ENCODE data around the gene ATF3. TPM values are rescaled to one million over a fixed set of nuclear protein-coding genes. Genes with fewer than 3 reads are reported as not detected.
A peak's percentile ranks its signal among the peaks of the same experiment; 100 is the strongest.

Gene ATF3
- total and polyA plus RNA-seq, 11 donors = 4.6 to 74.5 (median 17.8) TPM

GRCh38 chr1:212667223-212668139, 58.9 kb downstream of the ATF3 start:
- DNase-seq (peak; percentile 41 to 71 (median 58)), ATAC-seq (peak; percentile 29 to 79 (median 66))
- H3K4me3 ChIP-seq = peak overlapping the region in 6 of 12 donors; percentile 4 to 15 (median 10)
- WGBS, 4 donors = 49 to 55% (median 51%) methylated on average over 9 of the region's 9 CpGs
- H3K4me1 ChIP-seq = peaks cover 0 to 60% (median 23%) of the 10 kb centered on the region in 12 donors
- no peaks in the 10 kb centered on the region for H3K36me3 ChIP-seq
- peaks cover 0 to 5% (median 0%) of the 10 kb centered on the region in 9 donors for H3K27me3 ChIP-seq
- H3K27ac ChIP-seq = peak overlapping the region in 11 of 12 donors; percentile 20 to 85 (median 65)
- no peaks in the 10 kb centered on the region for H3K9me3 ChIP-seq
- TF ChIP-seq CTCF (IDR thresholded peaks at IDR 0.05) = no peak
- TF ChIP-seq POLR2A (IDR thresholded peaks at IDR 0.05) = no peak
- intact Hi-C loops (cut with DNase I) = loop anchor here in 7 of 10 donors (2.0 to 10.0 kb wide), 7 partner anchors 35 to 327 kb away; partner anchors contain the start of gene ATF3 (in 2 of the 7)

- intact Hi-C loops (cut with DNase I) = loop anchor here in 7 of 10 donors (5.0 to 10.0 kb wide), 6 partner anchors 34 to 326 kb away; partner anchors contain the start of gene ATF3 (in 1 of the 7)
- Histone ChIP-seq H3K36me3 (no peaks in the 10 kb centered on the region), H3K27me3 (peaks cover 0 to 5% (median 0%) of the 10 kb centered on the region in 9 donors), H3K4me1 (peaks cover 0 to 60% (median 23%) of the 10 kb centered on the region in 12 donors), H3K27ac (peak overlapping the region in 7 of 12 donors; percentile 62 to 85 (median 74)), H3K9me3 (no peaks in the 10 kb centered on the region), H3K4me3 (peak overlapping the region in 1 of 12 donors; percentile 14)
- ATAC-seq (no peak), DNase-seq (peak in 1 of 5 donors; percentile 28)
- TF ChIP-seq POLR2A (IDR thresholded peaks at IDR 0.05) (no peak), CTCF (IDR thresholded peaks at IDR 0.05) (no peak)
- WGBS, 4 donors = 87 to 91% (median 89%) methylated on average over 5 of the region's 5 CpGs
Measured at GRCh38 chr1:212668477-212668876, 59.9 kb downstream of the ATF3 start.

- H3K36me3 ChIP-seq = no peaks in the 10 kb centered on the region
- intact Hi-C loops (cut with DNase I) = loop anchor here in 7 of 10 donors (5.0 to 10.0 kb wide), 6 partner anchors 33 to 326 kb away; partner anchors contain the start of gene ATF3 (in 1 of the 7)
- peak overlapping the region in 2 of 12 donors; percentile 83 to 84 for H3K27ac ChIP-seq
- ATAC-seq = no peak
- no peak overlapping the region for H3K4me3 ChIP-seq
- peaks cover 0 to 5% (median 0%) of the 10 kb centered on the region in 9 donors for H3K27me3 ChIP-seq
- TF ChIP-seq CTCF (IDR thresholded peaks at IDR 0.05) = peak in 4 of 12 donors; percentile 19 to 25 (median 24)
- TF ChIP-seq POLR2A (IDR thresholded peaks at IDR 0.05) = no peak
- no peak for DNase-seq
- WGBS, 4 donors = 71 to 86% (median 80%) methylated on average over 2 of the region's 2 CpGs
- peaks cover 0 to 60% (median 23%) of the 10 kb centered on the region in 12 donors for H3K4me1 ChIP-seq
- H3K9me3 ChIP-seq = no peaks in the 10 kb centered on the region
Measured at GRCh38 chr1:212669102-212669501, 60.5 kb downstream of the ATF3 start.

- DNase-seq = no peak
- Histone ChIP-seq H3K9me3 (no peaks in the 10 kb centered on the region), H3K36me3 (no peaks in the 10 kb centered on the region), H3K27me3 (peaks cover 0 to 5% (median 0%) of the 10 kb centered on the region in 9 donors), H3K4me1 (peaks cover 0 to 60% (median 23%) of the 10 kb centered on the region in 12 donors), H3K27ac (no peak overlapping the region), H3K4me3 (no peak overlapping the region)
- WGBS, 4 donors = 89 to 95% (median 93%) methylated on average over 8 of the region's 8 CpGs
- intact Hi-C loops (cut with DNase I) = loop anchor here in 7 of 10 donors (5.0 to 10.0 kb wide), 6 partner anchors 33 to 325 kb away; partner anchors contain the start of gene ATF3 (in 1 of the 7)
- TF ChIP-seq POLR2A (IDR thresholded peaks at IDR 0.05) = no peak
- no peak for TF ChIP-seq CTCF (IDR thresholded peaks at IDR 0.05)
- no peak for ATAC-seq
Measured at GRCh38 chr1:212669600-212669999, 61.0 kb downstream of the ATF3 start.
